ENCODE measurements around the gene IL1RL1.

Gene IL1RL1

DNA sequence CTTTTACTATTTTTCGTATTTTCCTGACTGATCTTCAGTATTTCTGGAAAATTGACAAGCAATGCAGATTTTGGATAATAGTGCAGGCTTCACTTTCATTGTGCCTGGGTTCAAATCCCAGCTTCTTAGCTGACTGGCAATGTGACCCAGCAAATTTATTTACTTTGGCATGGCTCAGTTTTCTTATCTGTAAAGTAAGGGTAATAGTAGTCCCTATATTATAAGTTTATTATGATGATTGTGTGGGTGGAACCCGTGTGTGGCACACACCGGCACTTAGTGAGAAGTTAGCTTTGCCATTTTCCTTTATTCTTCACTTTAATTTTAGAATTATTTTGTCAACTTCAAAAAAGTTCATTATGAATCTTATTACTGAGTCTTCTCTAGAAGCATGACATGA, 7.8 kb upstream of the IL1RL1 start:
- TF ChIP-seq, protein P1, sequence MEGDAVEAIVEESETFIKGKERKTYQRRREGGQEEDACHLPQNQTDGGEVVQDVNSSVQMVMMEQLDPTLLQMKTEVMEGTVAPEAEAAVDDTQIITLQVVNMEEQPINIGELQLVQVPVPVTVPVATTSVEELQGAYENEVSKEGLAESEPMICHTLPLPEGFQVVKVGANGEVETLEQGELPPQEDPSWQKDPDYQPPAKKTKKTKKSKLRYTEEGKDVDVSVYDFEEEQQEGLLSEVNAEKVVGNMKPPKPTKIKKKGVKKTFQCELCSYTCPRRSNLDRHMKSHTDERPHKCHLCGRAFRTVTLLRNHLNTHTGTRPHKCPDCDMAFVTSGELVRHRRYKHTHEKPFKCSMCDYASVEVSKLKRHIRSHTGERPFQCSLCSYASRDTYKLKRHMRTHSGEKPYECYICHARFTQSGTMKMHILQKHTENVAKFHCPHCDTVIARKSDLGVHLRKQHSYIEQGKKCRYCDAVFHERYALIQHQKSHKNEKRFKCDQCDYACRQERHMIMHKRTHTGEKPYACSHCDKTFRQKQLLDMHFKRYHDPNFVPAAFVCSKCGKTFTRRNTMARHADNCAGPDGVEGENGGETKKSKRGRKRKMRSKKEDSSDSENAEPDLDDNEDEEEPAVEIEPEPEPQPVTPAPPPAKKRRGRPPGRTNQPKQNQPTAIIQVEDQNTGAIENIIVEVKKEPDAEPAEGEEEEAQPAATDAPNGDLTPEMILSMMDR (IDR thresholded peaks at IDR 0.05) = no peak
- Histone ChIP-seq H3K27ac (no peak overlapping the region), H3K4me3 (no peak overlapping the region)
- no peak for DNase-seq (ENCODE audit: low spot score)

DNA sequence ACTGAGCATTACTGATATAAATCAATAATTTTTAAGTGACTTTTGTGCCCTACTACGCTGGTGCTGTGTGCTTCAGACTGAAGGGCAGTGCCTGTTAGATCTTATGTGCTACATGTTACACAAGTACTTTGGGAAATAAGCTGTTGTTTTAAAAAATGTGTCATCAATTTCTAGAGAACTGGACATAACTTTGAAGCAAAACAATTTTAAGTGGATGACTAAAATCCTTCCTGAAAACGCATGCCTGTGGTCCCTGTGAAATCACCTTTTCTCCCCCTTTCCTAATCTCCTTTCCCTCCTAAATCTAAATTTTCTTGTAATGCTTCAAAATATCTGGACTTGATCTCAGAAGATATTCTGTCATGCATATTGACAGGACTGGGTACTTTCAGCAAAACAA, 7.1 kb upstream of the IL1RL1 start:
- H3K27ac ChIP-seq = no peak overlapping the region
- TF ChIP-seq, protein P1 (IDR thresholded peaks at IDR 0.05) = no peak
- DNase-seq (ENCODE audit: low spot score) = no peak
- no peak overlapping the region for H3K4me3 ChIP-seq

DNA sequence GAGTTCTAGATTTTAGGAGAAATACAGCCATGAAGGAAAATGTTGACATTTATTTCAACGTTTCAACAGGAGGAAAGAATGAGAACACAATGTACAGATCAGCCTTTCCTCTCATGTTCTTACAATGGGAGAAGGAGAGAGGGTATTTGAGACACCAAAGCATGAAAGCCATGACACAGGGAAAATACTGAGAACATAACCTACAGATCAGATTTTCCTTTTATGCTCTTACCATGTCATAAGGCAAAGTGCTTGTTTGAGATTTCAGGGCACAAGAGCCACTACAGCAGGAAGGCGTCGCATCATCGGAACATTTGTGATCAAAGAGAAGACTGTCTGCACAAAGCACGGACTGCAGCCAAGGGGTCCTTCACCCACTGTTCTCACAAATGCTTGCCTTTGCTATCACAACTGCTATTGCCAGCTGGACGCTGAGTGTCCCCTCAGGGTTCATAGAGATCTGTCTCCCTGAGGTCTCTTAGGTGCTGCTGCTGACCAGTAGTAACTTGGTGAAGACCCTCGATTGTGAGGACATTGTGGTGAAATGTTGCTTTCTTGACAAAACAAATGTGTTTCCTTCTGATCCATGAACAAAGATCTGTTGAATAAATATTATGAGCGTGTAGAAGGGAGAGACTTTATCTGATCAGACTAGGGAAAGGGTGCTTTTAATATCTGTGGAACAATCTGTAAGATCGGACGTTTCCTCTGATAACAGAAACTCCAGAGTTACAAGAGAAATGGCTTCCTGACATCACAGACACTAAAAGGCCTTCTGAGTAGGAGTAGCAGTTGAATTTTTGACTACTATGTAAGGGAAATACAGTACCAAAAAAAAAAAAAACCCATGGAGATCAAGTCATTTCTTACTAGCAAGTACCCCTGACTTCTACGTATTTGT, 6.4 kb upstream of the IL1RL1 start:
- TF ChIP-seq, protein P1 (IDR thresholded peaks at IDR 0.05) = no peak
- Histone ChIP-seq H3K4me3 (no peak overlapping the region), H3K27ac (no peak overlapping the region)
- DNase-seq (ENCODE audit: low spot score) = no peak

DNA sequence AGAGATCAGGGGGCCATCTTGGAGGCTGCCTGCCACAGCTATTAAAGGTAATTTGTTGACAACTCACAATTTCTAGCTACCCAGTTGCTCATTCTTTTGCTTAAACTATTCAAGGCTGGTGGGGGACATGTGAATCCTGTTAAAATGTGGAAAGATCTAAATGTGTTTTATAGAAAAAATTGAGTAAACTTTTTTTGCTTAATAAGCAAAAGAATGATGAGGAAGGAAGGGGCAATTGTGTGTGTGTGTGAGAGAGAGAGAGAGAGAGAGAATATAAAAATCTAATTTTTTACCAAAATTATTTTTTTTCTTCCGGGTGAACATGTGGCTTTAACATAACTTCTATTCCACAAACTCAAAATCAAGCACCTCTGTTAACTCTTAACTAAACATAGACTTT, 5.2 kb upstream of the IL1RL1 start:
- no peak for DNase-seq (ENCODE audit: low spot score)
- TF ChIP-seq, protein P1 (IDR thresholded peaks at IDR 0.05) = no peak
- H3K27ac ChIP-seq = no peak overlapping the region

DNA sequence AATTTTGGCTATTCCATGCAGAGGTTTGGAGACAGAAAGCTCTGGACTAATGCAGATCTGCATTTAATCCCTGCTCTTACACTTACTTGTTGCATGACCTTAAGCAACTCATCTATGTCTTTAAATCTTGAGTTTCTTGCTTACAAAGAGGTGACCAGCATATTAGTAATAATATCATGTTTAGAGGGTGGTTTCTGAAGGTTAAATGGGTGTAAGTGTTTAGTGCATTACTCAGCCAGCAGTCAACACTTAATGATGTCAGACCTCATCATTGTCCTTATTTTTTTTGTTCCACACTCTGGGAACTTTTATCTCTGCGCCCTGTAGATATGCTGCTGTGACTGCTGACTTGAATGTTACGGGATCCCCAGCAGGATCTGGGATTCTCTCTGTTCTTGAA, 1.7 kb downstream of the IL1RL1 start:
- TF ChIP-seq, protein P1 (IDR thresholded peaks at IDR 0.05) = no peak
- H3K4me3 ChIP-seq = no peak overlapping the region
- no peak overlapping the region for H3K27ac ChIP-seq
- no peak for DNase-seq (ENCODE audit: low spot score)

More for the DNA sequence above, 5.2 kb upstream of the IL1RL1 start:
- H3K4me3 ChIP-seq = no peak overlapping the region

DNA sequence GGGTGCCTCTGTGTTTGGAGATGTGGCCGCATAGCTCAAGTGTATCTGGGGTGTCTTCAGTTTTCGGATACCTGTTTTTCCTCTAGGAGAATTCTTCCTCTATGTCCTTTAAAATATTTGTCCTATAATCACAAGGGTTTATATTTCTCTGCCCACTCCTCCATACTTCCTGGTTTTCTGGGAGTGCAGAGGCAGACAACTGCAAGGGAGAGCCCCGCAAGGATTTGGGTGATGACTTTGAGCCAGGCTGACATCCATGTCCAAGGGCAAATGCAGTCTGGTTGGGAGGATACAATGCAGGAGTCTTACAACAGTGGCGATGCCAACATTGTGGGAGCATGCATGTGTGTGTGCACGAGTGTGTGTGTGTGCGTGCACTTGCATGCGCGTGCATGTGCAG, 2.1 kb downstream of the IL1RL1 start:
- TF ChIP-seq, protein P1 (IDR thresholded peaks at IDR 0.05) = no peak
- H3K4me3 ChIP-seq = no peak overlapping the region
- DNase-seq (ENCODE audit: low spot score) = no peak
- no peak overlapping the region for H3K27ac ChIP-seq

DNA sequence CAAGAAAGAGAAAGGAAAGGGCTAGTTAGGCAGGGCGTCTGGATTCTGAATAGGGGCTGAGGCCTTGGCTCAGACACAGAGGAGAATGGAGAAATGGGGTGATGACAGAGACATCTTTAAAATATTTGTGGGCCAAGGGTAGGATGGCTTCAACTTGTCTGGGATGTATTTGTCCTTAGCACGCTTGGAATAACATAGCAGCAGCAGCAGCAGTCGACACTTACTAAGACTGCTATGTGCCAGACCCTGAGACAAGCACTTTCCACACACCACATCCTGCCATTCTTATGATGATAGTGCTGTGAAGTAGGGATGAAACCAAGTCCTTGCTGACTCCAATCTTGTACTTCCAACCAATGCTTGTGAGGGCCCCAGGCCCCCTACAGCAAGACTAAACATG, 2.6 kb downstream of the IL1RL1 start:
- no peak for DNase-seq (ENCODE audit: low spot score)
- no peak overlapping the region for H3K27ac ChIP-seq
- H3K4me3 ChIP-seq = no peak overlapping the region
- TF ChIP-seq, protein P1 (IDR thresholded peaks at IDR 0.05) = no peak

Measured in coronary artery (tissue), 2 donors.